GM19372 (cell line): ENCODE results near the gene LARP6.

Source experiments
- ATAC-seq: cut with Tn5 transposase; IDR thresholded peaks from one replicate; pipeline ENCODE4 v1.9.1; 2021; ENCODE audit warnings: mild to moderate bottlenecking, low read depth, moderate library complexity; ENCODE audit not compliant: unreplicated experiment

The LARP6 gene

DNA sequence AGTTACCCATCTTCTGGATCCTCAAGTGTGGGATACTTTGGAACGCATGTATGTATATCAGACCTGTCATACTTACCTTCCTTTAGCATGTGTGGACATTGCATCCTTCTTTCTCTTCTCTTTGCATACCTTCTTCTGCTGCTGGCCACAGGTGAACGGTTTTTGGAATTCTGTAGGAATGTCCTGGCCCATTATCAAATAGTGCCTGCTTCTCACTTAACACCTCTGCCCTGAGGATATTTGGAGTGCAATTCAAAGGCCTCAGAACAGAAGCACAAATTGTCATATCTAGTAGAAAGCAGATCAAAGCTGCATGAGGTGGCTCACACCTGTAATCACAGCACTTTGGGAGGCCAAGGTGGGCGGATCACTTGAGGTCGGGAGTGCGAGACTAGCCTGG, 56.5 kb downstream of the LARP6 start:
- no peak for ATAC-seq

DNA sequence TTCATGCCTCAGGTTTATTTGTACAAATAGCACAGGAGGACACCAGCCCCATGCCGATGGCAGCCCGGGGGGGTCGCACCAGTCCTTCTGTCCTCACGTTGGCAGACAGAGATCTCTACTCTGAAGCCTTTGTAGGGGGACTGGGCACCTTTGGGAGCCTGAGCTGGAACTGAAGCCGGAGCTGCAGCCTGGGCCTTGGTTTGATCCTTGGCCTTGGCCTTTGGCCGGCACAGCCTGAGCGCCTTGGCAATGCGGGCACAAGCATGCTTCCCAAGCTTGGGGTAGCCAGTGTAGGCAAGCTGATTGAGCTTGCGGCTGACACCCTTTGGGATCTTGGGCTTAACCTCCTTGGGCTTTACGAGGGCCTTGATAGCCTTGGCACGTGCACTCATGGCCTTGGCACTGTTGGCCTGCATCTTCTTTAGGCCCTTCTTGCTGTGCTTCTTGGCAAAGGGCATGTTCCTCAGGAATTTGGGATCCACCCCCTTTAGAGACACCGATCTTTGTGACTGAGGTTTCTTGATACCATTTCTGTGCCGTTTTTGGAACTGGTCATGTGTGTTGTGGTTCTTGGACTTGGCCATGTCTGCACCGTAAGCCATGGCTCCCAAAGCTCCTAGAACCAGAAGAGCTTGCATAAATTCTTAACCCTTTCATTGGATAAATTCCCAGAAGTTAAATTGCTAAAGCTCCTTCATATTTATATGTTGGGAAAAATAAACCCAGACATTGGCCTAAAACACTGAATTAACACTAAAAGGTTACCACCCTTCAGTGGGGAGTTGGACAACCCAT, 57.2 kb downstream of the LARP6 start:
- ATAC-seq = no peak

GRCh38 chr15:70795311-70795665, 58.7 kb downstream of the LARP6 start:
- no peak for ATAC-seq

DNA sequence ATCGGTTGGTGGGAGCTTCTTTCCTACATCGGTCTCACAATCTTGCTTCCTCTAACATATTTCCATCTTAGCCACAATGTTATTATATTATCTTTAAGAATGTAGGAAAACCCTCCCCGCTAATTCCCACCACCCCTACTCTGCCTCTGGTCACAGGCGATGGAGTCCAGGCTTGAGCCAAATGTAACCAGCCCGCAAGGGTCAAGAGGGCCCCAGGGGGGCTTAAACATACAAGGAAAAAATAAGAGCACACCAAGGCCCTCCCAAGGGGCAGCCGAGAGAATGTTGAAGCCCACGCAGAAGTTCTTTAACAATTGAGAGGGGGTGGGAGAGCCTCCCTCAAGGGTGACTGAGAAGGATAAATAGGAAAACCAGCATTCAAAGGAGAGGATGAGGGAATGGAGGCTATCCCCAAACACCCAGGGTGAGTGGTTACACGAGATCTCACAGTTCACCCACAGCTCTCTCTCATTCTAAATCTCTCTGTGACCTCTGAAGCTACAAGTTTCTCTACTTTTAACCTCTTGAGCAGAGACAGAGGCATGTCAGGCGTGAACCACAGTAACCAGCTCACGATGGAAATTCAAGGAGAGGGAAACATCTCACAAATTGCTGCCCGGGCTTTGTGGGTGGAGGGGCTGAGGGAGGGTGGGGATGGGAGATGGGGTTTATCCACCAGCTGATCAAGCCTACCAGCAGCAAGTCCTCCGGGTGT, 59.2 kb downstream of the LARP6 start:
- ATAC-seq = no peak

- no peak for ATAC-seq
These were observed 60.3 kb downstream of the LARP6 start for GRCh38 chr15:70793694-70794093.

- ATAC-seq = no peak
These were observed 61.8 kb downstream of the LARP6 start for GRCh38 chr15:70792171-70792573.

- ATAC-seq = no peak
These were observed 62.7 kb downstream of the LARP6 start for GRCh38 chr15:70791259-70791658.

DNA sequence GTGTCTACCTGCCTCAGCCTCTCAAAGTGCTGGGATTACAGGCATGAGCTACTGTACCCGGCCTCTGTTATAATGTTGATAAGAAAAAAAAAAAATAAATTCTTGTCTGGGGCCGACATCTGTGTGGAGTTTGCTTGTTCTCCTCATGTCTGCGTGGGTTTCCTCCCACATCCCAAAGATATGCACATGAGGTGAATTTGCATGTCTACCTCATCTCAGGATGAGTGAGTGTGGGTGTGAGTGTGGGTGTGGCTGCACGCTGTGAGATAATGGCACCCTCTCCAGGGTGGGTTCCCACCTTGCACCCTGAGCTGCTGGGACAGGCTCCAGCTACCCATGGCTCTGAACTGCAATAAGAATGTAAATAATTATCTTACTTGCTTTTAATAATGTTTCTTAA, 64.7 kb downstream of the LARP6 start:
- no peak for ATAC-seq

DNA sequence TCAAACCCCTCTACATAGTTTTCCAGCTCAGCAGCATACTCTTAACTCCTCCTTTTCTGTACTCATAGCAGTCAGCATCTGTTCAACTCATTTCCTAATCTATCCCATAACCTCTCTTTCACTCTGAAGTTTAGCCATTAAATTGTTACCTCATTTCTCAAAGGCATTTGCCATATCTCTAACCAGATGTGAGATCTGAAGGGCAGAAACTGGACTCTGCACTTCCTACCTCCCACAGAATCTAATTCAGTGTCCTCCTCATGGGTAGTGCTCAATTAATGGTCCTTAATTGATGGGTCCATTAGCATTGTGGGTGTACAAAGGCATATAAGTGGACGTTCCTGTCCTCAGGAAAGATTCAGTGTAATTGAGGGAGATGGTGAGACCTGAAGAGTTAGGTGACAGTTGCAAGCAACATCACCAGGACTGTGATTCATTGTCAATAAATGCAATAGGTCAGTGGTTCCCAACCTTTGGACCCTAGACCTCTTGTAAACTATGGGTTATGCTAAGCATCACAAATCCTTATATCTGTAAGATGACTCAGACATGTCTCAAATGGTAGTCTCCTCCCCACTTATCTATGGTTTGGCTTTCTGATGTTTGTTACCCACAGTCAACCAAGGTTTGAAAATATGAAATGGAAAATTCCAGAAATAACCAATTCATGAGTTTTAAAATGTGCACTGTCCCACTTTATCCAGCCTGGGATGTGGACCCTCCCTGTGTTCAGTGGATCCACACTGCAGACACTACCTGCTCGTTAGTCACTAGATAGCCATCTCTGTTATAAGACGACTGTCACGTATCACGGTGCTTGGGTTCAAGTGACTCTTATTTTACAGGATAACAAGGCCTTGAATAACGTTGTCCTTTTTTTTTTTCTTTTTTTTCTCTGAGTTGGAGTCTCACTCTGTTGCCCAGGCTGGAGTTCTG, 65.6 kb downstream of the LARP6 start:
- no peak for ATAC-seq

GRCh38 chr15:70786996-70787395, 67.0 kb downstream of the LARP6 start:
- ATAC-seq = no peak

DNA sequence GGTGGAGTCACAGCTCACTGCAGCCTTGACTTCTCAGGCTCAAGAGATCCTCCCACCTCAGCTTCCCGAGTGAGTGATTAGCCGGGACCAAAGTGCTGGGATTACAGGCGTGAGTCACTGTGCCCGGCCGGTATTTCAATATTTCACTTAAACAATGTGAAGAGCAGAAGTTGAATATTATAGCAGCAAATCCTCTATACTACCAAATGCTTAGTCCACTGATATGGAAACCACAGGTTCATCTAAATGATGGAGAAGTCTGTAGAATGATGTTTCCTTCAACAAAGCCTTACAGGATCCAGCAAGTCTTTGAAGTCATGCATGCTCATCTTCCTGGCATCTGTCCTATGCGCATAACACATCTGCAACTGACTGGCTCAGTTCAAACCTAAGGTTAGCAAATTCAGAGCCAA, 70.3 kb downstream of the LARP6 start:
- ATAC-seq = no peak

- ATAC-seq = no peak
These were observed 70.9 kb downstream of the LARP6 start for GRCh38 chr15:70783041-70783440.

- no peak for ATAC-seq
These were observed 72.7 kb downstream of the LARP6 start for GRCh38 chr15:70781236-70781635.
